Neural cell (in vitro differentiated cells): ENCODE measurements around the gene CARD19. TPM values are rescaled to one million over a fixed set of nuclear protein-coding genes. Genes with fewer than 3 reads are reported as not detected.

Experiments
- H2AFZ ChIP-seq: fragments of 200-600, 300-800 bp; sonication (generic), shearing (Covaris generic); 2 replicates; pipeline ENCODE4 v1.6.0; 2014; ENCODE audit warnings: low read depth, mild to moderate bottlenecking, antibody characterized with exemption, low read length, moderate library complexity
- H3F3A ChIP-seq: fragments of 200-600 bp; shearing (Covaris generic); 2 replicates; pipeline ENCODE4 v1.6.1; 2016; ENCODE audit warnings: mild to moderate bottlenecking, moderate library complexity, mixed read lengths, antibody characterized with exemption, low read length; ENCODE audit not compliant: insufficient read depth, poor library complexity, severe bottlenecking
- H3K27ac ChIP-seq: fragments of 200-600, 300-800 bp; sonication (generic), shearing (Covaris generic); 2 replicates; pipeline ENCODE4 v1.5.1; 2014; ENCODE audit warnings: mild to moderate bottlenecking, low read length, moderate library complexity
- H3K27me3 ChIP-seq: fragments of 300-800, 200-600 bp; sonication (generic), shearing (Covaris generic); 2 replicates; pipeline ENCODE4 v1.6.0; 2014; ENCODE audit warnings: mild to moderate bottlenecking, low read depth, low read length, moderate library complexity; ENCODE audit not compliant: insufficient read depth
- H3K36me3 ChIP-seq: fragments of 300-800, 200-600 bp; sonication (generic), shearing (Covaris generic); 2 replicates; pipeline ENCODE4 v1.5.1; 2014; ENCODE audit warnings: mild to moderate bottlenecking, antibody characterized with exemption, low read length, moderate library complexity; ENCODE audit not compliant: insufficient read depth
- H3K4me2 ChIP-seq: fragments of 300-800, 200-600 bp; sonication (generic), shearing (Covaris generic); 2 replicates; pipeline ENCODE4 v1.6.0; 2014; ENCODE audit warnings: mild to moderate bottlenecking, low read length
- H3K4me3 ChIP-seq: fragments of 300-800, 200-600 bp; sonication (generic), shearing (Covaris generic); 2 replicates; pipeline ENCODE4 v1.5.1; 2014; ENCODE audit warnings: mild to moderate bottlenecking, low read length, moderate library complexity
- H3K79me2 ChIP-seq: fragments of 200-600 bp; shearing (Covaris generic); replicated peaks from 2 replicates; pipeline ENCODE4 v1.6.0; 2014; ENCODE audit warnings: mild to moderate bottlenecking, low read length, moderate library complexity; ENCODE audit not compliant: insufficient read depth
- H3K9ac ChIP-seq: fragments of 300-800, 200-600 bp; sonication (generic), shearing (Covaris generic); 2 replicates; pipeline ENCODE4 v1.6.1; 2016; ENCODE audit warnings: mild to moderate bottlenecking, low read length, mixed read lengths
- H3K9me2 ChIP-seq: fragments of 200-600 bp; shearing (Covaris generic); 2 replicates; pipeline ENCODE4 v1.6.1; 2016; ENCODE audit warnings: mild to moderate bottlenecking, low read length, mixed read lengths; ENCODE audit not compliant: insufficient read depth
- H3K9me3 ChIP-seq: fragments of 200-600, 300-800 bp; sonication (generic), shearing (Covaris generic); 2 replicates; pipeline ENCODE4 v1.6.1; 2016; ENCODE audit warnings: mild to moderate bottlenecking, mixed run types, low read length, moderate library complexity, mixed read lengths
- H4K20me1 ChIP-seq: fragments of 200-600 bp; shearing (Covaris generic); 2 replicates; pipeline ENCODE4 v1.6.1; 2016; ENCODE audit warnings: mild to moderate bottlenecking, mixed run types; ENCODE audit not compliant: insufficient read depth
- EP300 ChIP-seq: fragments of 450-650 bp; conservative IDR thresholded peaks from 2 replicates; pipeline ENCODE4 v1.6.1; 2014; ENCODE audit warnings: antibody characterized with exemption, mild to moderate bottlenecking, moderate library complexity; ENCODE audit not compliant: poor library complexity, severe bottlenecking
- EZH2 ChIP-seq: fragments of 200-600, 300-800 bp; shearing (Covaris generic), sonication (generic); IDR thresholded peaks from 2 replicates; pipeline ENCODE4 v1.6.1; 2014; ENCODE audit warnings: antibody characterized with exemption, low read length, borderline replicate concordance, mild to moderate bottlenecking; ENCODE audit not compliant: insufficient read depth, poor library complexity, severe bottlenecking
- MXI1 ChIP-seq: fragments of 450-650 bp; conservative IDR thresholded peaks from 2 replicates; pipeline ENCODE4 v1.6.1; 2014; ENCODE audit warnings: antibody characterized with exemption, mild to moderate bottlenecking; ENCODE audit not compliant: poor library complexity, severe bottlenecking
- POLR2AphosphoS5 ChIP-seq: IDR thresholded peaks from 2 replicates; pipeline ENCODE4 v1.6.1; 2012
- SMC3 ChIP-seq: fragments of 450-650 bp; conservative IDR thresholded peaks from 2 replicates; pipeline ENCODE4 v1.6.1; 2014; ENCODE audit warnings: antibody characterized with exemption, mild to moderate bottlenecking, moderate library complexity; ENCODE audit not compliant: poor library complexity
- TAF1 ChIP-seq: IDR thresholded peaks from 2 replicates; pipeline ENCODE4 v1.6.1; 2012; ENCODE audit warnings: low read depth
- polyA plus RNA-seq: library from polyadenylated mRNA; depleted of rRNA; stranded (reverse); fragments of >200 nt; gene quantifications from 2 replicates; pipeline ENCODE4 v1.2.3, GENCODE V29; 2014
- TF ChIP-seq, protein P1 (sequence below): IDR thresholded peaks from 2 replicates; pipeline ENCODE4 v1.6.1; 2012; ENCODE audit warnings: borderline replicate concordance
- TF ChIP-seq, protein P2 (sequence below): fragments of 450-650 bp; IDR thresholded peaks from 2 replicates; pipeline ENCODE4 v1.5.1; 2014; ENCODE audit warnings: antibody characterized with exemption, mild to moderate bottlenecking, moderate library complexity; ENCODE audit not compliant: poor library complexity, severe bottlenecking

Gene CARD19
- polyA plus RNA-seq, 1 donor from 2014 or later = 66.7 TPM

DNA sequence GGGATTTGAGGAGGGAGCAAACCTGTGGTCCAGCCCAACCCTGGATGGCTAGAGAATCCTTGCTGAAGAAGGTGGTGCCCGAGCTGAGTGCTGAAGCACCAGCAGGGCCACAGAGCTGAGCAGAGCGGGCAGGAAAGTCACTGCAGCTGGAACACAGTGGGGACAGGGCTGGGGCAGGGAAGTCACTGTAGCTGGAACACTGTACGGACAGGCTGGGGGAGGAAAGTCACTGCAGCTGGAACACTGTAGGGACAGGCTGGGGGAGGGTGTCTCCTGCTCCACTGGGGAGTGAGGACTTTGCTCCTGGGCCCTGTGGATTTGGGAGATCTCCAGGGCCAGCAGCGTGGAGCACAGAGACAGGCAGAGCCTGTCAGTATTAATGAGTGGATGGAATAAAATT, 46.5 kb upstream of the CARD19 start:
- Histone ChIP-seq H3K9ac (no peak overlapping the region), H4K20me1 (no peaks in the 10 kb centered on the region), H2AFZ (no peak overlapping the region), H3K9me2 (no peaks in the 10 kb centered on the region), H3K27ac (no peak overlapping the region), H3K36me3 (no peaks in the 10 kb centered on the region), H3K27me3 (no peaks in the 10 kb centered on the region), H3F3A (no peaks in the 10 kb centered on the region), H3K9me3 (no peaks in the 10 kb centered on the region), H3K79me2 (no peaks in the 10 kb centered on the region), H3K4me3 (no peak overlapping the region), H3K4me2 (no peak overlapping the region)
- TF ChIP-seq, protein P1, sequence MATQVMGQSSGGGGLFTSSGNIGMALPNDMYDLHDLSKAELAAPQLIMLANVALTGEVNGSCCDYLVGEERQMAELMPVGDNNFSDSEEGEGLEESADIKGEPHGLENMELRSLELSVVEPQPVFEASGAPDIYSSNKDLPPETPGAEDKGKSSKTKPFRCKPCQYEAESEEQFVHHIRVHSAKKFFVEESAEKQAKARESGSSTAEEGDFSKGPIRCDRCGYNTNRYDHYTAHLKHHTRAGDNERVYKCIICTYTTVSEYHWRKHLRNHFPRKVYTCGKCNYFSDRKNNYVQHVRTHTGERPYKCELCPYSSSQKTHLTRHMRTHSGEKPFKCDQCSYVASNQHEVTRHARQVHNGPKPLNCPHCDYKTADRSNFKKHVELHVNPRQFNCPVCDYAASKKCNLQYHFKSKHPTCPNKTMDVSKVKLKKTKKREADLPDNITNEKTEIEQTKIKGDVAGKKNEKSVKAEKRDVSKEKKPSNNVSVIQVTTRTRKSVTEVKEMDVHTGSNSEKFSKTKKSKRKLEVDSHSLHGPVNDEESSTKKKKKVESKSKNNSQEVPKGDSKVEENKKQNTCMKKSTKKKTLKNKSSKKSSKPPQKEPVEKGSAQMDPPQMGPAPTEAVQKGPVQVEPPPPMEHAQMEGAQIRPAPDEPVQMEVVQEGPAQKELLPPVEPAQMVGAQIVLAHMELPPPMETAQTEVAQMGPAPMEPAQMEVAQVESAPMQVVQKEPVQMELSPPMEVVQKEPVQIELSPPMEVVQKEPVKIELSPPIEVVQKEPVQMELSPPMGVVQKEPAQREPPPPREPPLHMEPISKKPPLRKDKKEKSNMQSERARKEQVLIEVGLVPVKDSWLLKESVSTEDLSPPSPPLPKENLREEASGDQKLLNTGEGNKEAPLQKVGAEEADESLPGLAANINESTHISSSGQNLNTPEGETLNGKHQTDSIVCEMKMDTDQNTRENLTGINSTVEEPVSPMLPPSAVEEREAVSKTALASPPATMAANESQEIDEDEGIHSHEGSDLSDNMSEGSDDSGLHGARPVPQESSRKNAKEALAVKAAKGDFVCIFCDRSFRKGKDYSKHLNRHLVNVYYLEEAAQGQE = no peak
- TF ChIP-seq EZH2 = no peak
- no peak for TF ChIP-seq TAF1
- no peak for TF ChIP-seq EP300
- TF ChIP-seq SMC3 = no peak
- no peak for TF ChIP-seq POLR2AphosphoS5
- TF ChIP-seq, protein P2, sequence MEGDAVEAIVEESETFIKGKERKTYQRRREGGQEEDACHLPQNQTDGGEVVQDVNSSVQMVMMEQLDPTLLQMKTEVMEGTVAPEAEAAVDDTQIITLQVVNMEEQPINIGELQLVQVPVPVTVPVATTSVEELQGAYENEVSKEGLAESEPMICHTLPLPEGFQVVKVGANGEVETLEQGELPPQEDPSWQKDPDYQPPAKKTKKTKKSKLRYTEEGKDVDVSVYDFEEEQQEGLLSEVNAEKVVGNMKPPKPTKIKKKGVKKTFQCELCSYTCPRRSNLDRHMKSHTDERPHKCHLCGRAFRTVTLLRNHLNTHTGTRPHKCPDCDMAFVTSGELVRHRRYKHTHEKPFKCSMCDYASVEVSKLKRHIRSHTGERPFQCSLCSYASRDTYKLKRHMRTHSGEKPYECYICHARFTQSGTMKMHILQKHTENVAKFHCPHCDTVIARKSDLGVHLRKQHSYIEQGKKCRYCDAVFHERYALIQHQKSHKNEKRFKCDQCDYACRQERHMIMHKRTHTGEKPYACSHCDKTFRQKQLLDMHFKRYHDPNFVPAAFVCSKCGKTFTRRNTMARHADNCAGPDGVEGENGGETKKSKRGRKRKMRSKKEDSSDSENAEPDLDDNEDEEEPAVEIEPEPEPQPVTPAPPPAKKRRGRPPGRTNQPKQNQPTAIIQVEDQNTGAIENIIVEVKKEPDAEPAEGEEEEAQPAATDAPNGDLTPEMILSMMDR = no peak
- no peak for TF ChIP-seq MXI1

DNA sequence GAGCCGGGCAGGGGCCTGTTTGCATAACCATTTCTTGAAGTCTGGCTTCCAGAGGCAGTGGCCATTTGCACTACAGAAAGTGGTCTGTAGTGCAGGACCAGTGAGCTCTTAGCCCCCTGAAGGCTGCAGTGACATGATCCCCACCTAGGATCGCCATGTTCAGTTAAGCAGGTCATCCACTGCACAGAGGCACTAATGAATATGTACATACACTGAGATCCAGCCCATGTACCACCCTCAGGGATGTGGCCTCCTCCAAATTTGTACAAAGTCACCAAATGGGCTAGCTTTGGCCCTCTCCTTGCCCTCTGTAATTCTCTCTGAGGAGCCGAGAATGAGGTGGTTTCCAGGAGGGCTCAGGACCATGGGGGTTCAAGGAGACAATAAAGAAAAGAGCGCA, 45.8 kb upstream of the CARD19 start:
- H3K79me2 ChIP-seq = no peaks in the 10 kb centered on the region
- no peaks in the 10 kb centered on the region for H3K9me2 ChIP-seq
- no peak overlapping the region for H3K4me2 ChIP-seq
- H3K4me3 ChIP-seq = no peak overlapping the region
- no peak overlapping the region for H3K27ac ChIP-seq
- no peaks in the 10 kb centered on the region for H3K36me3 ChIP-seq
- no peak overlapping the region for H3K9ac ChIP-seq
- no peaks in the 10 kb centered on the region for H4K20me1 ChIP-seq
- no peaks in the 10 kb centered on the region for H3K27me3 ChIP-seq
- no peaks in the 10 kb centered on the region for H3F3A ChIP-seq
- no peak overlapping the region for H2AFZ ChIP-seq
- H3K9me3 ChIP-seq = no peaks in the 10 kb centered on the region
- TF ChIP-seq, protein P1 = no peak
- TF ChIP-seq SMC3 (no peak), EP300 (no peak)
- TF ChIP-seq, protein P2 = no peak
